Testis (tissue), 2 donors: ENCODE measurements around the gene NPEPPS.

ENCODE experiments used
- POLR2A ChIP-seq: fragments of 450-650 bp; IDR thresholded peaks from one replicate; pipeline ENCODE4 v1.6.1; 2017; ENCODE audit warnings: antibody characterized with exemption, mild to moderate bottlenecking, moderate library complexity
- TF ChIP-seq, protein P1 (sequence below), 3 experiments: fragments of 450-650 bp in 2 of 3; fragments of 200-600 bp in 1 of 3; sonication (generic) in 1 of 3; IDR thresholded peaks; one replicate each; pipeline ENCODE4 v1.5.1; 2016 to 2019; ENCODE audit warnings: antibody characterized with exemption in 3 of 3, mild to moderate bottlenecking in 2 of 3, moderate library complexity in 1 of 3

DNA sequence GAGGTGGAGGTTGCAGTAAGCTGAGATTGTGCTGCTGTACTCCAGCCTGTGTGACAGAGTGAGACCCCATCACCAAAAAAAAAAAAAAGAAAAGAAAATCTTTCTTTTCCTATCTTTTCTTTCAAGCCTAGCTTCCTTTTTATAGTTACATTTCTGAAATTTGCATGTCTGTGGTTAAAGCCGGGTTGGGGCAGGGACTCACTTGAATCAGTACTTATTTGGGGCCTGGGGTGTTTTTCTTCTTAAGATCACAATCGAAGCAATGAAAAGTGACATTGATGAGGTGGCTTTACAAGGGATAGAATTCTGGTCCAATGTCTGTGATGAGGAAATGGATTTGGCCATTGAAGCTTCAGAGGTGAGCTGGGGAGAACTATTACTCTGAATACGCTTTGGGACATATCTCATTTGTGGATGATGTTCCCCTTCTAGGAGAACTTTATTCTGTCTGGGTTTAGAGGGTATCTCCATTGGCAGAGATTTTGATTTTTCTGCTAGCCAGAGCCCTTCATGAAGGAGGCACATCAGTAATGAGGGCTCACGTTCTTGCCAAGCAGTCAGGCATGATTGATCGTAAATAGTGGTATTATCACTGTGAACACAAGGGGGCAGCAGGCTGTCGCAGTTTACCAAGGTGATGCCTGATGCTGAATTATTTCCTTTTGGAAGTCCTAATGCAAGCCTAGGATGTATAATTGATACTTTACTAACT lies 133.2 kb downstream of the NPEPPS start:
- TF ChIP-seq, protein P1, sequence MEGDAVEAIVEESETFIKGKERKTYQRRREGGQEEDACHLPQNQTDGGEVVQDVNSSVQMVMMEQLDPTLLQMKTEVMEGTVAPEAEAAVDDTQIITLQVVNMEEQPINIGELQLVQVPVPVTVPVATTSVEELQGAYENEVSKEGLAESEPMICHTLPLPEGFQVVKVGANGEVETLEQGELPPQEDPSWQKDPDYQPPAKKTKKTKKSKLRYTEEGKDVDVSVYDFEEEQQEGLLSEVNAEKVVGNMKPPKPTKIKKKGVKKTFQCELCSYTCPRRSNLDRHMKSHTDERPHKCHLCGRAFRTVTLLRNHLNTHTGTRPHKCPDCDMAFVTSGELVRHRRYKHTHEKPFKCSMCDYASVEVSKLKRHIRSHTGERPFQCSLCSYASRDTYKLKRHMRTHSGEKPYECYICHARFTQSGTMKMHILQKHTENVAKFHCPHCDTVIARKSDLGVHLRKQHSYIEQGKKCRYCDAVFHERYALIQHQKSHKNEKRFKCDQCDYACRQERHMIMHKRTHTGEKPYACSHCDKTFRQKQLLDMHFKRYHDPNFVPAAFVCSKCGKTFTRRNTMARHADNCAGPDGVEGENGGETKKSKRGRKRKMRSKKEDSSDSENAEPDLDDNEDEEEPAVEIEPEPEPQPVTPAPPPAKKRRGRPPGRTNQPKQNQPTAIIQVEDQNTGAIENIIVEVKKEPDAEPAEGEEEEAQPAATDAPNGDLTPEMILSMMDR (IDR thresholded peaks at IDR 0.05) = peak; percentile 53 to 74 (median 66)
- TF ChIP-seq POLR2A = no peak
